Ovary (tissue), 9 donors: Measurements from ENCODE around the gene RRAD. TPM values are rescaled to one million over a fixed set of nuclear protein-coding genes. Genes with fewer than 3 reads are reported as not detected.
A peak's percentile ranks its signal among the peaks of the same experiment; 100 is the strongest.
"Not testable (repeated sequence)": the region's sequence is repeated elsewhere in the genome, so short reads cannot be mapped to it uniquely, and the experiment has no call there.

ENCODE experiments used
- DNase-seq, 5 donors: peaks; one replicate each; pipeline ENCODE4 v3.0.0-alpha.2; 2019 to 2020
- H3K27ac ChIP-seq, 2 donors: fragments of 200-600 bp; one replicate each; pipeline versions ENCODE4 v1.5.1 to v1.8.0; 2019 to 2022
- H3K27me3 ChIP-seq: fragments of 200-600 bp; one replicate; pipeline ENCODE4 v1.8.0; 2022
- H3K36me3 ChIP-seq: fragments of 200-600 bp; sonication (generic); one replicate; pipeline ENCODE4 v1.5.1; 2019
- H3K4me1 ChIP-seq: one replicate; pipeline ENCODE4 v1.8.1; 2013; ENCODE audit warnings: mild to moderate bottlenecking, moderate library complexity; ENCODE audit not compliant: insufficient read depth
- H3K4me3 ChIP-seq: fragments of 200-600 bp; sonication (generic); one replicate; pipeline ENCODE4 v1.5.1; 2017
- H3K9me3 ChIP-seq, 2 donors: fragments of 200-600 bp in 1 of 2; sonication (generic) in 1 of 2; one replicate each; pipeline versions ENCODE4 v1.5.1 to v1.8.1; 2013 to 2019; ENCODE audit warnings: mild to moderate bottlenecking in 1 of 2, moderate library complexity in 1 of 2
- EP300 ChIP-seq: sonication (generic); formaldehyde crosslinking; IDR thresholded peaks from one replicate; pipeline ENCODE4 v1.6.1; 2017; ENCODE audit warnings: antibody characterized with exemption
- POLR2A ChIP-seq: fragments of 450-650 bp; IDR thresholded peaks from one replicate; pipeline ENCODE4 v1.6.1; 2017; ENCODE audit warnings: antibody characterized with exemption, mild to moderate bottlenecking, moderate library complexity
- WGBS, 3 donors: extraction: QIAGEN DNeasy Blood & Tissue Kit in 1 of 3; methylation state at CpG; one replicate each; pipeline versions ENCODE4 v1.1.5 to v1.1.7; 2013 to 2017; 5-methylcytosine and 5-hydroxymethylcytosine counted together
- intact Hi-C, 4 donors: fragments of 100-400 bp; cut with DNase I; formaldehyde crosslinking; loops; one replicate each; pipeline versions ENCODE4 v1.11.0 to v1.15.1; 2022 to 2023
- polyA plus RNA-seq, 2 donors: library from polyadenylated mRNA; stranded (reverse); fragments of 200-250 nt in 1 of 2; fragments of 350-450 nt in 1 of 2; fragmentation: Illumina TruSeq in 1 of 2; extraction: RNeasy Lipid Tissue Mini Kit (QIAGEN cat#74804) in 1 of 2; gene quantifications; one replicate each; pipeline ENCODE4 v1.2.3, GENCODE V29; 2013 to 2014
- total RNA-seq, 7 donors: library from RNA; depleted of rRNA in 2 of 7; stranded (reverse); fragments of >200 nt in 2 of 7; fragmentation: NEBNext Ultra II Directional in 3 of 7; extraction: Animal tissue kit (Norgen Biotek cat#: 25700) in 3 of 7; gene quantifications; one replicate each; pipeline versions ENCODE4 v1.1.0 to v1.2.4, GENCODE V29; 2016 to 2023
- TF ChIP-seq, protein P1 (sequence below), 3 donors: fragments of 450-650 bp in 2 of 3; fragments of 200-600 bp in 1 of 3; IDR thresholded peaks; one replicate each; pipeline versions ENCODE4 v1.5.1 to v1.8.0; 2016 to 2022; ENCODE audit warnings: antibody characterized with exemption in 3 of 3, mild to moderate bottlenecking in 1 of 3
- donor health status: DM: no; HTN: no; CAD: no; lungs with moderate emphysema.
- donor health status: DM: no; HTN: no; CAD: no.
- donor health status: Bipolar disorder and iron deficiency.
- donor health status: DM: yes; HTN: yes; CAD: no.
- donor health status: DM: no; HTN: no; CAD: no.
- donor health status: DM: yes; HTN: yes; CAD: no.

RRAD gene
- total and polyA plus RNA-seq, 9 donors: 2.3 to 43.1 (median 12.1) TPM

DNA sequence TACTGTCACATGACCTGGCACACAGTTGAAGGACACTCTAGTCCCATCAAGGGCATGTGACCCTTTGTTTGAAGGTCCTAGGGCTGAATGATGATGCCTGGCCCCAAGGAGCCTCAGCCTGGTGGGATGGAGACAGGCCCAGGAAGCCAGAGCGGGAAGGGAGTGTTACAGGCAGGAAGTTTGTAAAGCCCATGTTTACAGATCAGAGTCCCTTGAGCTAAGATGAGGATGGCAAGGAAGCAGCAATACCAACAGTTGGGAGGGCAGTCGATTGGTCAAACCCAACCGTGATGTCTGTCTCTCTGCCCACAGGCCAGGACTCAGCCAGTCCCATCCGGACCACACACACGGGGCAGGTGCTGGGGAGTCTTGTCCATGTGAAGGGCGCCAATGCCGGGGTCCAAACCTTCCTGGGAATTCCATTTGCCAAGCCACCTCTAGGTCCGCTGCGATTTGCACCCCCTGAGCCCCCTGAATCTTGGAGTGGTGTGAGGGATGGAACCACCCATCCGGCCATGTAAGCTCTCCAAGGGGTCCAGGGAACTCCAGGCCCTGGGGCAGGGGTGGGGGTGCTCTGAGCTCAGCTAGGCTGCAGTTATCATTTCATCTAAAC is 12.5 kb upstream of the RRAD start:
- DNase-seq: no peak
- no peak for TF ChIP-seq POLR2A
- no peak for TF ChIP-seq EP300
- TF ChIP-seq, protein P1, sequence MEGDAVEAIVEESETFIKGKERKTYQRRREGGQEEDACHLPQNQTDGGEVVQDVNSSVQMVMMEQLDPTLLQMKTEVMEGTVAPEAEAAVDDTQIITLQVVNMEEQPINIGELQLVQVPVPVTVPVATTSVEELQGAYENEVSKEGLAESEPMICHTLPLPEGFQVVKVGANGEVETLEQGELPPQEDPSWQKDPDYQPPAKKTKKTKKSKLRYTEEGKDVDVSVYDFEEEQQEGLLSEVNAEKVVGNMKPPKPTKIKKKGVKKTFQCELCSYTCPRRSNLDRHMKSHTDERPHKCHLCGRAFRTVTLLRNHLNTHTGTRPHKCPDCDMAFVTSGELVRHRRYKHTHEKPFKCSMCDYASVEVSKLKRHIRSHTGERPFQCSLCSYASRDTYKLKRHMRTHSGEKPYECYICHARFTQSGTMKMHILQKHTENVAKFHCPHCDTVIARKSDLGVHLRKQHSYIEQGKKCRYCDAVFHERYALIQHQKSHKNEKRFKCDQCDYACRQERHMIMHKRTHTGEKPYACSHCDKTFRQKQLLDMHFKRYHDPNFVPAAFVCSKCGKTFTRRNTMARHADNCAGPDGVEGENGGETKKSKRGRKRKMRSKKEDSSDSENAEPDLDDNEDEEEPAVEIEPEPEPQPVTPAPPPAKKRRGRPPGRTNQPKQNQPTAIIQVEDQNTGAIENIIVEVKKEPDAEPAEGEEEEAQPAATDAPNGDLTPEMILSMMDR (IDR thresholded peaks at IDR 0.05): no peak
- intact Hi-C loops: loop anchor here in 1 of 4 donors (10.0 kb wide), 2 partner anchors 57 to 527 kb away; no protein-coding TSS in a partner anchor
- Histone ChIP-seq H3K36me3 (no peaks in the 10 kb centered on the region), H3K4me3 (no peak overlapping the region), H3K27ac (no peak overlapping the region), H3K27me3 (no peaks in the 10 kb centered on the region), H3K9me3 (no peaks in the 10 kb centered on the region), H3K4me1 (peaks cover 14% of the 10 kb centered on the region)
- WGBS, 3 donors: 86 to 92% (median 90%) methylated on average over 10 of the region's 10 CpGs

DNA sequence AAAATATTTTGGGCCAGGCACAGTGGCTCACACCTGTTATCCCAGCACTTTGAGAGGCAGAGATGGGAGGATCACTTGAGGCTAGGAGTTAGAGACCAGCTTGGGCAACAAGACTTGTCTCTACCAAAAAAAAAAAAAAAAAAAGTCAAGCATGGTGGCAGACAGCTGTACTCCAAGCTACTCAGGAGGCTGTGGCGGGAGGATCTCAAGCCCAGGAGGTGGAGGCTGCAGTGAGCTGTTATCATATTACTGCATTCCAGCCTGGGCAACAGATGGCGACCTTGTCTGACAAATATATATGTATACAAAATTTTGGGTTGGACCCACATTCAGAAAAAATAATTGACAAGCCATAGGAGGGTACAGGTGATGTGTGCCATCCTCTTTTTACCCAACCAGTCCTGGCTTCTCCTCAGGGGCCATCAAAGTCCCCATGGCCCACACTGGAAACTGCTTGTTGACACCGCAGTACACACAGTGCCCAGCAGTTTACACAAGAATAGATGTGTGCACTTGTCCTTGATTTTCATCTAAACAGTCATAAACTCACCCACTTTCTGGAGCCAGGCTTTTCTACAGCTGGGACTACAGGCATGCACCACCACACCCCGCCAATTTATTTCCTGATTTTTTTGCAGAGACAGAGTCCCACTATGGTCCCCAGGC is 11.7 kb upstream of the RRAD start:
- Histone ChIP-seq H3K9me3 (no peaks in the 10 kb centered on the region), H3K27me3 (no peaks in the 10 kb centered on the region), H3K4me3 (no peak overlapping the region), H3K27ac (no peak overlapping the region), H3K36me3 (no peaks in the 10 kb centered on the region), H3K4me1 (peaks cover 14% of the 10 kb centered on the region)
- TF ChIP-seq, protein P1 (IDR thresholded peaks at IDR 0.05): no peak
- no peak for TF ChIP-seq POLR2A
- TF ChIP-seq EP300: no peak
- no peak for DNase-seq
- intact Hi-C loops: loop anchor here in 1 of 4 donors (10.0 kb wide), 2 partner anchors 58 to 528 kb away; no protein-coding TSS in a partner anchor
- WGBS, 3 donors: 87 to 93% (median 92%) methylated on average over 4 of the region's 4 CpGs

DNA sequence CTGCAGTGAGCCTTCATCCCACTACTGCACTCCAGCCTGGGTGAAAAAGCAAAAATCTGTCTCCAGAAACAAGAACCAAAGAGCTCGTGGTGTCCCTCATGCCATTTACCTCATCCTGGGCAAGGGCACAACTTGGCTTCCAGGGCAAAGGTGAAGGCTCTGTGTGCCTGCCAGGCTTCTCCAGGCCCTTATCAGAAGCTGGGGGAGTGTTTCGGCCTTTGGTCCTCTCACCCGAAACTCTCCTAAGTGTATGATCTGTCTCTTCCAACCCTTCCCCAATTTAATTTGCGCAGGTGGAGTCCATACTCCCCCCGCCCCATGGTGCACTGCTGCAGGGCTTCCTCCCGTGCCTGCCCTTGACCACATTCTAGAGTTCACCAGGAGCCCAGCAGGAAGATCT is 11.1 kb upstream of the RRAD start:
- WGBS, 3 donors: 52 to 61% (median 56%) methylated on average over 6 of the region's 6 CpGs
- no peaks in the 10 kb centered on the region for H3K9me3 ChIP-seq
- H3K4me3 ChIP-seq: no peak overlapping the region
- TF ChIP-seq, protein P1 (IDR thresholded peaks at IDR 0.05): no peak
- TF ChIP-seq POLR2A (no peak), EP300 (no peak)
- no peaks in the 10 kb centered on the region for H3K36me3 ChIP-seq
- H3K27me3 ChIP-seq: no peaks in the 10 kb centered on the region
- DNase-seq: no peak
- intact Hi-C loops: loop anchor here in 1 of 4 donors (10.0 kb wide), 2 partner anchors 58 to 528 kb away; no protein-coding TSS in a partner anchor
- peaks cover 14% of the 10 kb centered on the region for H3K4me1 ChIP-seq
- no peak overlapping the region for H3K27ac ChIP-seq

DNA sequence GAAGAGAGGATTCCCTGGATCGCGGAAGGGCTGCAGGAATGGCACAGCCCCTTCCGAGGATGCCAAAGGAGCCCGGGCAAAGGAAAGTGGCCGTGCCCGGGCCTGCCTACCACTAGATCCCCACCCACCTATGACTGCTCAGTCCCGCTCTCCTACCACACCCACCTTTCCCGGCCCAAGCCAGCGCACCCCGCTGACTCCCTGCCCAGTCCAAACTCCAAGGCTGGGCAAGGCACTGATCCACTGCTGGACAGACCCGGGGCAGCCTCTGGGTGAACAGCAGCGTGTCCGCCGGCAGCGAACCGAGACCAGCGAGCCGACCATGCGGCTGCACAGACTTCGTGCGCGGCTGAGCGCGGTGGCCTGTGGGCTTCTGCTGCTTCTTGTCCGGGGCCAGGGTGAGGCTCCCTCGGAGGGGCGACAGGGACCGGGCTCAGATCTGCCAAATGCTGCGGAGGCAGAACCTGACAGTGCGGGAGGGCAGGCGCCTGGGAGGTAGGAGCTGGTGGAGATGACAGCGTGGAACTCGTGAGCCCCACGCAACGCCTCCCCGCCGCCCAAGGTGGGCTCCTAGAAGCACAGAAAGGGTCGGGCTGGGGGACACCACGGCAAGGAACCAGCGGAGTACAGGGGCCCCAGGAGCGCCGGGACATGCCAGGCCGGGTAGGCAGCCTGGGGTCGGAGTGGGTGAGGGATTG is 10.1 kb upstream of the RRAD start, which contains the start of gene CES2:
CES2 (plus strand) TSS at position 203 of the 698 bp plus-strand sequence; CDS start at position 323, 120 bp downstream.
- peak in 2 of 5 donors; percentile 49 to 60 for DNase-seq
- Histone ChIP-seq H3K4me3 (peak within 1 kb of the TSS; percentile 99), H3K9me3 (no peaks in the 10 kb centered on the region), H3K27me3 (no peaks in the 10 kb centered on the region), H3K27ac (peak within 1 kb of the TSS; percentile 43 to 87), H3K36me3 (no peaks in the 10 kb centered on the region), H3K4me1 (peaks cover 14% of the 10 kb centered on the region)
- 8 to 13% (median 12%) methylated on average over 44 of the region's 44 CpGs for WGBS, 3 donors
- TF ChIP-seq POLR2A (no peak), EP300 (no peak)
- TF ChIP-seq, protein P1 (IDR thresholded peaks at IDR 0.05): no peak
- intact Hi-C loops: loop anchor here in 1 of 4 donors (10.0 kb wide), 2 partner anchors 59 to 529 kb away; no protein-coding TSS in a partner anchor

DNA sequence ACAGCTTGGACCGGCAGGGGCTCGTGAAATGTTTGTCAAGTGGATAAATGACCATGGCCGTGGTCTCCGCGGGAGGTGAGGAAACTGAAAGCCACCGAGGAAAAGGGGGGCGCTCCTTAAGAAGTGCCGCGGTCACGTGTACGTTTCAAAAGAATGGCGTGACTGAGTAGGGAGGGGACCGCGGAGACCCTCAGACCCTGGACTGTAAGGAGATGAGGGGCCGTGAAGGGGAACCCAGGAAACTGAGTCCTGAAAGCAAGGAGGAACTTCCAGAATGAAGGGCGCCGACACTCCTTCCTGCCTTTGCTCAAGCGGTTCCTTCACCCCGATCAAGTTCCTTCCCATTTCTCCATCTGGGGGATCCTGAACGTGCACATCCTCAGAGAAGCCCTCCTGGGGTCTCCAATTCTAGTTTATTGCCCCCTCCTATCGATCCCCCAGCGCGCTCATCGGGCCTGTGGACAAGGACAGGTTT is 9.5 kb upstream of the RRAD start:
- not testable (repeated sequence) for H3K9me3 ChIP-seq, H3K36me3 ChIP-seq, H3K27me3 ChIP-seq, DNase-seq
- Histone ChIP-seq H3K27ac (peak overlapping the region; percentile 43 to 87), H3K4me1 (peaks cover 14% of the 10 kb centered on the region), H3K4me3 (peak overlapping the region; percentile 99)
- 0 to 1% (median 0%) methylated on average over 21 to 24 of the region's 24 CpGs for WGBS, 3 donors
- intact Hi-C loops: loop anchor here in 2 of 4 donors (5.0 to 10.0 kb wide), 3 partner anchors 38 to 530 kb away; no protein-coding TSS in a partner anchor
